ENCODE measurements around the gene CYP24A1.

The CYP24A1 gene

GRCh38 chr20:54172856-54173652 lies 732 bp downstream of the CYP24A1 start:
- no peak for DNase-seq

- DNase-seq: no peak
Measured at GRCh38 chr20:54172532-54172855, 1.3 kb downstream of the CYP24A1 start.

DNA sequence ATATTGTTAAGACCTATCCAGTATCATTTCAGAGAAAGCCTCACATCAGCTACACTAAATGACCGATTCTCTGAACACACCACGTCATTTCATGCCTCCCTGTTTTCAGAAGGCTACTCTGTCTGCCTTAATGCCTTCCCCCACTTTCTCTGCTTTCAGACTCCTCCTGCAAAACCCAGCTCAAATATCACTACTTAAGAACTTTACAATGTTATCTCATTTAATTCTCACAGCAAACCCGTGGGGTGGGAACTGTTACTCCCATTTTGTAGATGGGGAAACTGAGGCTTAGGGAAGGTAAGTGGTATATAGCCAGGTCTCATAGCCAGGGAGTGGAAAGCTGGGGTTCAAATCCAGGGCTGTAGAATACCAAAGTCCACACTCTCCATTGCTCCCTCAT lies 2.8 kb downstream of the CYP24A1 start:
- DNase-seq: no peak

GRCh38 chr20:54170026-54170471 lies 3.7 kb downstream of the CYP24A1 start:
- DNase-seq: no peak

DNA sequence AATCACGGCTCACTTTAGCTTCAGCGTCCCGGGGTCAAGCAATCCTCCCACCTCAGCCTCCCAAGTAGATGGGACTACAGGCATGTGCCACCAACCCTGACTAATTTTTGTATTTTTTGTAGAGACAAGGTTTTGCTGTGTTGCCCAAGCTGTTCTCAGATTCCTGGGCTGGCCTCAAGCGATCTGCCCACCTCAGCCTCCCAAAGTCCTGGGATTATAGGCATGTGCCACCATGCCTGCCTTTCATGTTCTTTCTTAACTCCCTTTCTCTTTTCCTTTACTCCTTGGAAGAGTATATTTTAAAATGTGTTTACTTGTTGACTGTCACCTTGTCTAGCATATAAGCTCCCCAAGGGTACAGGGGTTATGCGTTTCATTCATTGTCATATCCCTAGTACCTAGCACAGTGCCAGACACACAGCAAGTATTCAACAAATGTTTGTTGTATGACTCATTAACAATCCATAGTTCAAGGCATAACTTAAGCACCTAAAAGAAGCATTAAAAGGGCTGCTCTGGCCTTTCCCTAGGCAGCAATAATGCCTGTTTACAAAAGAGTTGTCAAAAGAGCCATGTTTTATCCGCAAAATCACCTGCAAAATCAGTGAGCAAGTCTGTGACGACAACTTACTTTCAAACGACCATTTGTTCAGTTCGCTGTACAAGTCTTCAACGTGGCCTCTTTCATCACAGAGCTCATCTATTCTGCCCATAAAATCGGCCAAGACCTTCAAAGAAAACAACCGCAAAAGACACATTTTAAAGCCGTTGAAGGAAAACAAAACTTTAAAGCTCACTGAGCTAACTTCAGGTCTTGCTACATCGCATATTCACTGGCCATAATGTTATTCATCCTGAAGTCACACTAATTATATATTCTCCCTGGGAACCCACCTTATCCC lies 4.6 kb downstream of the CYP24A1 start:
- DNase-seq: no peak

GRCh38 chr20:54167909-54168872 lies 5.6 kb downstream of the CYP24A1 start:
- DNase-seq: no peak

- DNase-seq: no peak
Measured at GRCh38 chr20:54166987-54167662, 6.7 kb downstream of the CYP24A1 start.

GRCh38 chr20:54165803-54166202 lies 8.0 kb downstream of the CYP24A1 start:
- no peak for DNase-seq

- DNase-seq: no peak
Measured at GRCh38 chr20:54165014-54165413, 8.8 kb downstream of the CYP24A1 start.

- no peak for DNase-seq
Measured at GRCh38 chr20:54163402-54163801, 10.4 kb downstream of the CYP24A1 start.

- no peak for DNase-seq
Measured at GRCh38 chr20:54162378-54163009, 11.3 kb downstream of the CYP24A1 start.

GRCh38 chr20:54161821-54162149 lies 12.0 kb downstream of the CYP24A1 start:
- no peak for DNase-seq

DNA sequence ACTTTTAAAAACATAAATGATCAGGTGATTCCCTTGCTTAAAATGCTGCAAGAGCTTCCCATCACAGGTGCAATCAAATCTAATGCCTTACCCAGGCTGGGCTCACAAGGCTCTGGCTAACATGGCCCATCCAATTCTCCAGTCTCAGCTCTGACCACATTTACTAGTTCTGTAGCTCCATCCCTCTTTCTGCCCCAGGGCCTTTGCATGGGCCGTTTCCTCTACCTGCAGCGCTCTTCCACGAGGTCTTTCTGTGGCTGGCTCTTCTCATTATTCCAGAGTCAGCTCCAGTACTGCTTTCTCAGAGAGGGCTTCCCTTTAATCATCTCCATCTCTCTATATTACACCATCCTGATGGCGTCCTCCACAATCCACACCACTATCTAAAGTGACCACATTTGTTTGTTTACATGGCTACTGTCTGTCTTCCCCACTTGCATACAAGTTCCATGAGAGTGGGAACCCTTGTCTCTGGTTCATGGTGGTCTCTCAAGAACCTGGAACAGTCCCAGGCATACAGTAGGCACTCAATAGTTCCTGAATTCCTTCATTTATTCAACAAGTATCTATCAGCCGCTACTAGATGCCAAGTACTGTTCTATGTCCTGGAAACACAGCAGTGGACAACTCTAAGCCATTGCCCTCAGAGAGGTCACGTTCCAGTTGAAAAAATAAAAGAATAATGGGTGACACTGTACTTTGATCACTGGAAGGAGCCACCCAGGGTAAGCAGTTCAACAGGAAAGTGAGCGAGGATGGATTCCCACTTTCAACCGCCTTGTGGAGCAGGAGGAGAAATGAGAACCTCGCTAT lies 12.6 kb downstream of the CYP24A1 start:
- no peak for DNase-seq

DNA sequence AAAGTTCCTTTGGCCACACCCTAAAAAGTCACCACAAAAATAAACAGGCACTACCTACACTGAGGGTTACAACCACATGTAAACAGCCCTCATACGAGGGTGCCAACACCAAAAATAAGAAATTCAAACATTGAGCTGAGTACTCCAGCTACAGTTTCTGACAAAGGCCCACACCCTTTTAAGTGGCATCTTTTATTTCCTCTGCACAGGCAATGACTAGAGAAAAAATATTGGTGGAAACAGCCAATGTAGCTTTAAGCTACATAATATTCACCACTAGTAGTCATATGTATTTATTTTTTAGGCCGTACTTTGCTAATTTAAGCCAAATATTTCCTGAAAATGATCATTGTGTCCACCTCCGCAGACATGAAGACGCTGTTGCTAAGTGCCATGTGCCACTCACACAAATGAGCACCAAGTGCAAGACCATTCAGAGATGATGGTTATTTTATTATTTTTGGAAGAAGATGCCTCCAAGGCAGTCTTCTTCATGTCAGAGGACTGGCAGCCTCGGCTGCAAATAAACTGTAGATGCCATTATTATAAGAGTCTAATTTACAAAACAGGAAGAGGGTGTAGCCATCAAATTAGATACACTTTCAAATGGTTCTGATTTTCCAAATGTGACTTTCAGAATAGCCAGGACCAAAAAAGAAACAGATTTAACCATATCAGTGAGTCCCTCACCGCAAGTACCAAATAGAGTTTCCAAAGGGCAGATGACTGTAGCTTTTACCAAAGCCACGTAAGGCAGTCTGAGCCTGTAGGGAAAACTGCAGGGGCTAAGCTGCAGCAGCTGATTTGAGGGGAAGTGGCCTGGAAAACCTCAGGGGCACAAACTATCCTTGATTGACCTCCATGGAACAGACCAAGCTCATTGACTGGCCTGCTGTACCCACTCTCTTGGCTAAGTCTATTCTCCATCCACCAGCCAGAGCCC lies 13.4 kb downstream of the CYP24A1 start:
- no peak for DNase-seq

- DNase-seq: no peak
Measured at GRCh38 chr20:54158856-54159418, 14.8 kb downstream of the CYP24A1 start.

GRCh38 chr20:54158226-54158625 lies 15.6 kb downstream of the CYP24A1 start:
- DNase-seq: no peak

DNA sequence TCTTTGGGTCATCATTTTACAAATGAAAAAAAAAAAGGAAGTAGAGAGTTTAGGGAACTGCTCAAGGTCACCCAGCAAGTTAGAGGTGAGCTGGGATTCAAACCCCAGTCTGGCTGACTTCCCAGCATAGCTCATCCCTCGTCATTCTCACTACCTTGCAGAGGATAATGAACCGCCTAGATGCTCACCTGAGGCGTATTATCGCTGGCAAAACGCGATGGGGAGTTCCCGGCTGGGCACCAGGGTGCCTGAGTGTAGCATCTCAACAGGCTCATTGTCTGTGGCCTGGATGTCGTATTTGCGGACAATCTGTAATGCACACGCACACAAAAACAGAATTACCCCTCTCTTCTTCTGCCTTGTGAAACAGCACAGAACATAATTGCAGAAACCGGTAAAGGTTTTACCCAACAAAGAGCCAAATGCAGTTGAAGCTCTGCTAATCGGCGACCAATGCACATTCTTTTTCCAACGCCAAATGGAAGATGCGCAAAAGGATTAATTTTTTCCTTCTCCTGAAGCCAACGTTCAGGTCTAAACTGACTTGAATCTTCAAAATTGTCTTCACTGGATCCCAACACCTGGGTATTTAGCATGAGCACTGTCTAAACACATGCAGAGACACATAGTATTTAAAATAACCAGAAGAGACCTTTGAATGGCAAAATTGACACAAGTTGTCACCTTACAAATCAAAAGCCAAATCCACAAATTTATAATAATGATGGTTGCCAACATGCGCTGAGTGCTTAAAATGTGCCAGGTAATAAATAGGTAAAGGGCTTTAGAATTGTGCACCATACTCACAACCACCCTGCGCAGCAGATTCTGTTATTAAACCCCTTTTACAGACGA lies 16.6 kb downstream of the CYP24A1 start:
- no peak for DNase-seq

DNA sequence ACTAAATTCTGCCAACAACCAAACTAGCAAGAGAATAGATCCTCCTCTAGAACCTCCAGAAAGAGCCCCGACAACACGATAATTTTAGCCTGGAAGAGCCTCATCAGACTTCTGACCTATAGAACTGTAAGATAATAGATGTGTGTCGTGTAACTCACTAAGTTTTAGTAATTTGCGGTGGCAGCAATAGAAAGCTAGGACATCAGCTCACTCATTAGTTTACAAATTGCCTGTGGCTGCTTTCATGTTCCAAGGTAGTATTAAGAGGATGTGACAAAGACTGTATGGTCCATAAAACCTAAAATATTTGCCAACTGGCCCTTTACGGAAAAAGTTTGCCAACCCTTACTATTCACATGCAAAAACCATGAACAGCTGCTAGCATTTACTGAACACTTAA lies 17.3 kb downstream of the CYP24A1 start:
- no peak for DNase-seq

All from stimulated activated CD4-positive, alpha-beta T cell treated with anti-CD3 and anti-CD28 coated beads, Interleukin-4, amount 100 ng/mL, for 4 hours (primary cell).